Psoas muscle (tissue), 8 donors: ENCODE data around the gene KCNIP3. TPM values are rescaled to one million over a fixed set of nuclear protein-coding genes. Genes with fewer than 3 reads are reported as not detected.
"Not testable (repeated sequence)": the region's sequence is repeated elsewhere in the genome, so short reads cannot be mapped to it uniquely, and the experiment has no call there.

Source experiments
- ATAC-seq, 4 donors: fragments of 200-7000 bp; cut with Tn5 transposase; one replicate each; pipeline ENCODE4 v1.9.1; 2020; ENCODE audit warnings: moderate library complexity in 3 of 4, mild to moderate bottlenecking in 2 of 4
- DNase-seq, 2 donors: peaks; one replicate each; pipeline ENCODE4 v3.0.0-alpha.2; 2020
- H3K27ac ChIP-seq: fragments of 200-600 bp; one replicate; pipeline ENCODE4 v1.8.0; 2022
- H3K27me3 ChIP-seq, 3 donors: fragments of 200-600 bp in 1 of 3; one replicate each; pipeline versions ENCODE4 v1.6.1 to v1.8.0; 2013 to 2022; ENCODE audit warnings: low read length in 2 of 3, mild to moderate bottlenecking in 2 of 3, moderate library complexity in 1 of 3; ENCODE audit not compliant: insufficient read depth in 3 of 3
- H3K36me3 ChIP-seq, 2 donors: fragments of 200-600 bp in 1 of 2; one replicate each; pipeline versions ENCODE4 v1.6.1 to v1.8.0; 2013 to 2022; ENCODE audit warnings: low read depth in 1 of 2, mild to moderate bottlenecking in 1 of 2, moderate library complexity in 1 of 2; ENCODE audit not compliant: insufficient read depth in 1 of 2
- H3K4me1 ChIP-seq: fragments of 200-600 bp; one replicate; pipeline ENCODE4 v1.8.0; 2022
- H3K4me3 ChIP-seq: fragments of 200-600 bp; one replicate; pipeline ENCODE4 v1.8.0; 2022; ENCODE audit warnings: mild to moderate bottlenecking
- H3K9me3 ChIP-seq: fragments of 200-600 bp; one replicate; pipeline ENCODE4 v1.8.0; 2022
- WGBS, 3 donors: extraction: QIAGEN DNeasy Blood & Tissue Kit; methylation state at CpG; one replicate each; pipeline versions ENCODE4 v1.1.6 to v1.1.7; 2013; 5-methylcytosine and 5-hydroxymethylcytosine counted together
- intact Hi-C, 2 donors: fragments of 100-400 bp; cut with DNase I; formaldehyde crosslinking; loops; one replicate each; pipeline versions ENCODE4 v1.11.0 to v1.14.2; 2022
- polyA plus RNA-seq, 3 donors: library from polyadenylated mRNA; stranded (reverse); fragments of 200-250 nt; gene quantifications; one replicate each; pipeline ENCODE4 v1.2.3, GENCODE V29; 2013
- total RNA-seq, 4 donors: library from RNA; stranded (reverse); fragmentation: NEBNext Ultra II Directional in 2 of 4; extraction: Animal tissue kit (Norgen Biotek cat#: 25700) in 2 of 4; gene quantifications; one replicate each; pipeline versions ENCODE4 v1.2.1 to v1.2.4, GENCODE V29; 2021 to 2023
- TF ChIP-seq, protein P1 (sequence below): fragments of 200-600 bp; IDR thresholded peaks from one replicate; pipeline ENCODE4 v1.8.0; 2022; ENCODE audit warnings: antibody characterized with exemption
- donor health status: healthy with polysubstance abuse.
- donor health status: DM: no; HTN: no; CAD: no; lungs with moderate emphysema.
- donor health status: Bipolar disorder and iron deficiency.
- donor health status: healthy.
- donor health status: DM: yes; HTN: yes; CAD: no.
- donor health status: DM: no; HTN: no; CAD: no.
- donor health status: DM: no; HTN: no; CAD: no.
- donor health status: DM: yes; HTN: yes; CAD: no.

The KCNIP3 gene
- total and polyA plus RNA-seq, 7 donors, result 0.93 to 2.0 (median 1.3) TPM

DNA sequence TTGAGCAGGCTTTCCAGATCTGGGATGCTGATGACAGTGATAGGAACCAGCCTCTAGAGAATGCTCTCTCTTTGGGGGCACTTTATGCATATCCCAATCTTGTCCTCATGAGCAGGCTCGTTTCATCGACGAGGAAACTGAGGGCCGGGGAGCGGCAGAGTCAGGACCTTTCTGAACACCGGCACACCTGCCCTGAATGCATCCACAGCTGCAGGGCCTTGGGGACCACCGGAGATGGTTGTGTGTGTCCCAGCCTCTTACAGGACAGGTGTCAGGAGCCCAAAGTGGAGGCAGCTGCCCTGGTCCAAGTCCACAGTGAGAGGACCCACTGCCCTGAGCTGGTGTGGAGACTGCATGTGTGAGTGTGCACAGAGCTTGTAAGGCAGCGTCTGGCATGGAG, 57.8 kb downstream of the KCNIP3 start:
- 89 to 90% (median 89%) methylated on average over 8 of the region's 8 CpGs for WGBS, 3 donors
- H3K27me3 ChIP-seq, result no peaks in the 10 kb centered on the region
- H3K4me1 ChIP-seq, result no peaks in the 10 kb centered on the region
- H3K36me3 ChIP-seq, result no peaks in the 10 kb centered on the region
- no peak overlapping the region for H3K27ac ChIP-seq
- H3K9me3 ChIP-seq, result no peaks in the 10 kb centered on the region
- ATAC-seq (no peak), DNase-seq (no peak)
- TF ChIP-seq, protein P1, sequence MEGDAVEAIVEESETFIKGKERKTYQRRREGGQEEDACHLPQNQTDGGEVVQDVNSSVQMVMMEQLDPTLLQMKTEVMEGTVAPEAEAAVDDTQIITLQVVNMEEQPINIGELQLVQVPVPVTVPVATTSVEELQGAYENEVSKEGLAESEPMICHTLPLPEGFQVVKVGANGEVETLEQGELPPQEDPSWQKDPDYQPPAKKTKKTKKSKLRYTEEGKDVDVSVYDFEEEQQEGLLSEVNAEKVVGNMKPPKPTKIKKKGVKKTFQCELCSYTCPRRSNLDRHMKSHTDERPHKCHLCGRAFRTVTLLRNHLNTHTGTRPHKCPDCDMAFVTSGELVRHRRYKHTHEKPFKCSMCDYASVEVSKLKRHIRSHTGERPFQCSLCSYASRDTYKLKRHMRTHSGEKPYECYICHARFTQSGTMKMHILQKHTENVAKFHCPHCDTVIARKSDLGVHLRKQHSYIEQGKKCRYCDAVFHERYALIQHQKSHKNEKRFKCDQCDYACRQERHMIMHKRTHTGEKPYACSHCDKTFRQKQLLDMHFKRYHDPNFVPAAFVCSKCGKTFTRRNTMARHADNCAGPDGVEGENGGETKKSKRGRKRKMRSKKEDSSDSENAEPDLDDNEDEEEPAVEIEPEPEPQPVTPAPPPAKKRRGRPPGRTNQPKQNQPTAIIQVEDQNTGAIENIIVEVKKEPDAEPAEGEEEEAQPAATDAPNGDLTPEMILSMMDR, result no peak
- intact Hi-C loops, result no loop called here
- no peak overlapping the region for H3K4me3 ChIP-seq

DNA sequence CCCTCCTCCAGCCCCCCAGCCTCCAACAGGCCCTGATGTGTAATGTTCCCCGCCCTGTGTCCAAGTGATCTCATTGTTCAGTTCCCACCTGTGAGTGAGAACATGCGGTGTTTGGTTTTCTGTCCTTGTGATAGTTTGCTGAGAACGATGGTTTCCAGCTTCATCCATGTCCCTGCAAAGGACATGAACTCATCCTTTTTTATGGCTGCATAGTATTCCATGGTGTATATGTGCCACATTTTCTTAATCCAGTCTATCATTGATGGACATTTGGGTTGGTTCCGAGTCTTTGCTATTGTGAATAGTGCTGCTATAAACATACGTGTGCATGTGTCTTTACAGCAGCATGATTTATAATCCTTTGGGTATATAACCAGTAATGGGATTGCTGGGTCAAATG, 58.3 kb downstream of the KCNIP3 start:
- ATAC-seq, H3K9me3 ChIP-seq, H3K27me3 ChIP-seq, intact Hi-C loops, H3K4me1 ChIP-seq, H3K27ac ChIP-seq, H3K36me3 ChIP-seq, H3K4me3 ChIP-seq, DNase-seq: not testable (repeated sequence)
- 96 to 98% (median 96%) methylated on average over 3 to 4 of the region's 5 CpGs for WGBS, 3 donors

DNA sequence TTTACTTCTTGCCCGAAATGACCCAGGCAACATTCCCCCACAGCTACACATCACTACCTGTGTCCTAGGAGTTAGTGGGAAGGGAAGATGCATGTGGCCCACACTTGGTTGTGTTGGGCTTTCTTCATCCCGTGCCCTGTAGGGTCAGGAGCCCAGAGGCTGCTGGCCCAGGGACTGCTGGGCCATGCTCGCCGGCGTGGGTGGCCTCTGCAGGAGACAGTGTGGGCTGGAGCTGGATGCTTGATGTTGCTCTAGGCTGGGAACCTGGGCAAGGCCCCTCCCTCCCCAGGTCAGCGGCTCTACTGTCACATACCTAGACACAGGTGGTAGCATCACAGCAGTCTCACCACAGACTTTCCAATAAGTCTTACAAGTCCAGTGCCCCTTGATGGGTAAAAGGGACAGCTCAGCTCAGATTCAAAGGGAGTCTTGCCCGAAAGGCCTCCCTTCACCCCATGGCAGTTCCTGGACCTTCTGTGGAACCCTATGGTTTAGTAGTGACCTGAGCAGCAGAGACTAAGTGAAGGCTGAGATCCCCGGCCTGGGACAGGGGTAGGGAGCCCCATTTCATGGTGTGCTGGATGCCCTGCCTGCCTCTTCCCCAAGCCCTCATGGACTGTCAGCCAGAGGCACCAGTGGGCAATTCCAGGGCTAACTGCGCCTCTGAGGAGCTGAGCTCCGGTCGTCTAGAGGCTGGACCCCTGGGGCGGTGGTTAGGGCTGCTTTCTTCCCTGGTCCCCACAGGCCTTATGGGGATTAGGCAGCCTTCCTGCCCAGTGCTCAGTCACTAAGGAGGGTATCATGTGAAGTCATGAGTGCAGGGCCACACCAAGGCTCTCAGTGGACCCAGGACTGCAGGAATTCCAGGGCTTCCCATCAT, 59.9 kb downstream of the KCNIP3 start:
- Histone ChIP-seq H3K27me3 (no peaks in the 10 kb centered on the region), H3K4me3 (no peak overlapping the region), H3K4me1 (no peaks in the 10 kb centered on the region), H3K9me3 (no peaks in the 10 kb centered on the region), H3K36me3 (no peaks in the 10 kb centered on the region), H3K27ac (no peak overlapping the region)
- TF ChIP-seq, protein P1, result no peak
- ATAC-seq (no peak), DNase-seq (no peak)
- intact Hi-C loops, result no loop called here
- 84 to 92% (median 89%) methylated on average over 12 of the region's 12 CpGs for WGBS, 3 donors

DNA sequence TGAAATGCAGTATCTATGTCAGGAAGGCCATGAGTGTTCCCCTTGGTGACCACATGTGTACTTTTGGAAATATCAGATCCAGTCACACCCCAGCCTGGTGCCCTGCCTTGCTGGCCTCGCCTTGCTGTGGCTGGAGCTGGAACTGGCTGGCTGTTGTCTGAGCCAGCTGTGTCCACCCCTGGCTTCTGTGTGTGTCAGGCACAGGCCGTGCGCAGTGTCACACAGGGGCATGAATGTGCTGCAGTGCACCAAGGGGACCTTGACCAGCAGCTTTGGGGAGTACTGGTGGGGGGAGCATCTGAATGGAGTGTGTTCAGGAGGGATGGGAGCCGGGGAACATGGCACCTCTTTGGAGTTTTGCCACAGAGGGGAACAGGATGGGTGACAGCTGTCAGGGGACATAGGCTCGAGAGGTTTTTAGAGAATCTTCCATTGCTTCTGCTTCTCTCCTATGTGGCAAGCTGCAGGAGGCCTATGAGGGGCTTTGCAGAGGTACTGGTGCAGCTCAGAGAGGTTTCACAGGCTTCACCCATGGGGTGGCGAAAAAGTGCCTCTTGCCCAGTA, 60.7 kb downstream of the KCNIP3 start:
- no peaks in the 10 kb centered on the region for H3K27me3 ChIP-seq
- H3K4me1 ChIP-seq, result no peaks in the 10 kb centered on the region
- ATAC-seq (no peak), DNase-seq (no peak)
- no peaks in the 10 kb centered on the region for H3K9me3 ChIP-seq
- WGBS, 3 donors, result 64 to 75% (median 73%) methylated on average over 6 of the region's 6 CpGs
- H3K36me3 ChIP-seq, result no peaks in the 10 kb centered on the region
- TF ChIP-seq, protein P1, result no peak
- H3K27ac ChIP-seq, result no peak overlapping the region
- intact Hi-C loops, result no loop called here
- no peak overlapping the region for H3K4me3 ChIP-seq

DNA sequence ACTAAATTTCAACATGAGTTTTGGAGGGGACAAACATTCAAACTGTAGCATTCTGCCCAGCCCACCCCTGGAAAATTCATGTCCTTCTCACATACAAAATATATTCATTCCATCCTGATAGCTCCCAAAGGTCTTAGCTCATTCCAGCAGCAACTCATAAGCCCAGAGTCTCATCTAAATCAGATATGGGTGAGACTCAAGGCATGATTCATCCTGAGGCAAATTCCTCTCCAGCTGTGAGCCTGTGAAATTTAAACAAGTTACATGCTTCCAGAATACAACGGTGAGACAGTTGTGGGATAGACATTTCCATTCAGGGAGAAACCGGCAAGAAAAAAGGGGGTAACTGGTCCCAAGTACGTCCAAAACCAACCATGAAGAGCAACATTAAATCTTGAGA, 61.9 kb downstream of the KCNIP3 start:
- Histone ChIP-seq H3K27me3 (no peaks in the 10 kb centered on the region), H3K4me1 (no peaks in the 10 kb centered on the region), H3K4me3 (no peak overlapping the region), H3K36me3 (no peaks in the 10 kb centered on the region), H3K27ac (no peak overlapping the region), H3K9me3 (no peaks in the 10 kb centered on the region)
- TF ChIP-seq, protein P1, result no peak
- no peak for ATAC-seq
- WGBS, 3 donors, result 25 to 48% (median 41%) methylated on average over 3 of the region's 3 CpGs
- intact Hi-C loops, result no loop called here
- no peak for DNase-seq
